ENCODE measurements around the gene DNM2.
"Not testable (repeated sequence)": the region's sequence is repeated elsewhere in the genome, so short reads cannot be mapped to it uniquely, and the experiment has no call there.

Gene DNM2

DNA sequence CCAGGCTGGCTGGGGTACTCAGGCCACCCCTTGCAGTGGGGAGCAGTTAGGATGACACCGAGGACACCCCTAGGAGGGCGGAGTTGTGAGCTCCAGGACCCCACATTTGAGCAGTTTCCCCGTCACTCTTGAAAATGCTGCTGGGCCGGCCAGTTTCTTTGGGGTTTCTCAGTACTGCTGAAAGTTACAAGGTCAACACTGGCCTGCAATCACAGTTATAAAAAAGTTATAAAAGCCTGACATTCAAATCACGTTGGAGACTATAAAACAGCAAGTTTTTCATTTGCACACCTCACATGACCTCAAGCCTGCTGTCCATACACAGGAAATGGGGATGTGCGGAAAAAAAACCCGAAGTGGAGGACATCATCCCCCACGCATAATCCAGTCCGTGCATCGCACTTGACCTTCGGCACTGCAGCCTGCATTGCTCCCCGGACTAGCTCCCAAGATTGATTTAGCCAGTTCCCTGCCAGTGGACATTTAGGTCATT is 27.0 kb downstream of the DNM2 start:
- no peak overlapping the region for H3K4me3 ChIP-seq (ENCODE audit: control insufficient read depth in 1 of 7, extremely low read depth in 1 of 7, insufficient read depth in 4 of 7, low read depth in 2 of 7, low read length in 6 of 7)
- H3K4me1 ChIP-seq (ENCODE audit: control extremely low read depth in 1 of 4, control insufficient read depth in 4 of 4, insufficient read depth in 4 of 4, low read length in 3 of 4): peaks cover 0 to 22% (median 16%) of the 10 kb centered on the region in 4 experiments
- CTCF ChIA-PET: interaction anchor here (0.7 kb wide), 1 partner anchor 114 kb away, joined by 3 read pairs; no protein-coding TSS in a partner anchor
- DNase-seq: no peak
- peaks cover 0 to 8% (median 3%) of the 10 kb centered on the region in 4 experiments for H3K36me3 ChIP-seq (ENCODE audit: control insufficient read depth in 4 of 4, insufficient read depth in 4 of 4, low read length in 3 of 4)
- no peaks in the 10 kb centered on the region for H3K27me3 ChIP-seq (replicated peaks in 2 of 5; ENCODE audit: control insufficient read depth in 4 of 5, insufficient read depth in 5 of 5, low read length in 4 of 5)
- no peak overlapping the region for H3K27ac ChIP-seq (ENCODE audit: insufficient read depth in 1 of 2, low read depth in 1 of 2, low read length in 2 of 2, poor library complexity in 1 of 2, severe bottlenecking in 2 of 2)
- 98% methylated on average over 11 of the region's 12 CpGs for WGBS (ENCODE audit: insufficient coverage)
- no peaks in the 10 kb centered on the region for H3K9me3 ChIP-seq (ENCODE audit: control extremely low read depth in 1 of 5, control insufficient read depth in 4 of 5, insufficient read depth in 2 of 5, low read depth in 1 of 5, low read length in 4 of 5)
- POLR2A ChIA-PET: no interaction called here

- CTCF ChIA-PET: interaction anchor here (1.3 kb wide), 1 partner anchor 10 kb away, joined by 3 read pairs; no protein-coding TSS in a partner anchor
- H3K27me3 ChIP-seq (replicated peaks in 2 of 5; ENCODE audit: control insufficient read depth in 4 of 5, insufficient read depth in 5 of 5, low read length in 4 of 5); POLR2A ChIA-PET; H3K36me3 ChIP-seq (ENCODE audit: control insufficient read depth in 4 of 4, insufficient read depth in 4 of 4, low read length in 3 of 4); H3K27ac ChIP-seq (ENCODE audit: insufficient read depth in 1 of 2, low read depth in 1 of 2, low read length in 2 of 2, poor library complexity in 1 of 2, severe bottlenecking in 2 of 2); H3K9me3 ChIP-seq (ENCODE audit: control extremely low read depth in 1 of 5, control insufficient read depth in 4 of 5, insufficient read depth in 2 of 5, low read depth in 1 of 5, low read length in 4 of 5); DNase-seq; H3K4me3 ChIP-seq (ENCODE audit: control insufficient read depth in 1 of 7, extremely low read depth in 1 of 7, insufficient read depth in 4 of 7, low read depth in 2 of 7, low read length in 6 of 7): not testable (repeated sequence)
- WGBS (ENCODE audit: insufficient coverage): 96% methylated on average over 8 of the region's 8 CpGs
- peaks cover 0 to 29% (median 23%) of the 10 kb centered on the region in 4 experiments for H3K4me1 ChIP-seq (ENCODE audit: control extremely low read depth in 1 of 4, control insufficient read depth in 4 of 4, insufficient read depth in 4 of 4, low read length in 3 of 4)
These were observed 28.6 kb downstream of the DNM2 start for GRCh38 chr19:10746437-10746836.

GRCh38 chr19:10747271-10747670 is 29.4 kb downstream of the DNM2 start:
- Histone ChIP-seq H3K4me1 (ENCODE audit: control extremely low read depth in 1 of 4, control insufficient read depth in 4 of 4, insufficient read depth in 4 of 4, low read length in 3 of 4) (peaks cover 0 to 32% (median 23%) of the 10 kb centered on the region in 4 experiments), H3K4me3 (ENCODE audit: control insufficient read depth in 1 of 7, extremely low read depth in 1 of 7, insufficient read depth in 4 of 7, low read depth in 2 of 7, low read length in 6 of 7) (no peak overlapping the region), H3K36me3 (ENCODE audit: control insufficient read depth in 4 of 4, insufficient read depth in 4 of 4, low read length in 3 of 4) (peaks cover 0 to 8% (median 3%) of the 10 kb centered on the region in 4 experiments), H3K9me3 (ENCODE audit: control extremely low read depth in 1 of 5, control insufficient read depth in 4 of 5, insufficient read depth in 2 of 5, low read depth in 1 of 5, low read length in 4 of 5) (no peaks in the 10 kb centered on the region), H3K27ac (ENCODE audit: insufficient read depth in 1 of 2, low read depth in 1 of 2, low read length in 2 of 2, poor library complexity in 1 of 2, severe bottlenecking in 2 of 2) (peak overlapping the region in 1 of 2 experiments; percentile 46), H3K27me3 (replicated peaks in 2 of 5; ENCODE audit: control insufficient read depth in 4 of 5, insufficient read depth in 5 of 5, low read length in 4 of 5) (no peaks in the 10 kb centered on the region)
- POLR2A ChIA-PET: no interaction called here
- CTCF ChIA-PET: interaction anchor here (1.3 kb wide), 1 partner anchor 11 kb away, joined by 3 read pairs; no protein-coding TSS in a partner anchor
- no peak for DNase-seq
- 95% methylated on average over 2 of the region's 6 CpGs for WGBS (ENCODE audit: insufficient coverage)

- ChIA-PET POLR2A (interaction anchor here (0.6 kb wide), 1 partner anchor 1050 kb away, joined by 3 read pairs; no protein-coding TSS in a partner anchor), CTCF (no interaction called here)
- DNase-seq: no peak
- Histone ChIP-seq H3K4me1 (ENCODE audit: control extremely low read depth in 1 of 4, control insufficient read depth in 4 of 4, insufficient read depth in 4 of 4, low read length in 3 of 4) (peaks cover 0 to 31% (median 23%) of the 10 kb centered on the region in 4 experiments), H3K27ac (ENCODE audit: insufficient read depth in 1 of 2, low read depth in 1 of 2, low read length in 2 of 2, poor library complexity in 1 of 2, severe bottlenecking in 2 of 2) (peak overlapping the region in 1 of 2 experiments; percentile 71), H3K36me3 (ENCODE audit: control insufficient read depth in 4 of 4, insufficient read depth in 4 of 4, low read length in 3 of 4) (peaks cover 0 to 8% (median 3%) of the 10 kb centered on the region in 4 experiments), H3K27me3 (replicated peaks in 2 of 5; ENCODE audit: control insufficient read depth in 4 of 5, insufficient read depth in 5 of 5, low read length in 4 of 5) (no peaks in the 10 kb centered on the region), H3K9me3 (ENCODE audit: control extremely low read depth in 1 of 5, control insufficient read depth in 4 of 5, insufficient read depth in 2 of 5, low read depth in 1 of 5, low read length in 4 of 5) (no peaks in the 10 kb centered on the region), H3K4me3 (ENCODE audit: control insufficient read depth in 1 of 7, extremely low read depth in 1 of 7, insufficient read depth in 4 of 7, low read depth in 2 of 7, low read length in 6 of 7) (no peak overlapping the region)
- 93% methylated on average over 6 of the region's 8 CpGs for WGBS (ENCODE audit: insufficient coverage)
These were observed 29.8 kb downstream of the DNM2 start for GRCh38 chr19:10747674-10748073.

GRCh38 chr19:10748195-10748926 is 30.5 kb downstream of the DNM2 start:
- CTCF ChIA-PET: no interaction called here
- 96% methylated on average over 19 of the region's 20 CpGs for WGBS (ENCODE audit: insufficient coverage)
- peak overlapping the region in 1 of 2 experiments; percentile 71 for H3K27ac ChIP-seq (ENCODE audit: insufficient read depth in 1 of 2, low read depth in 1 of 2, low read length in 2 of 2, poor library complexity in 1 of 2, severe bottlenecking in 2 of 2)

GRCh38 chr19:10748927-10749434 is 31.1 kb downstream of the DNM2 start:
- Histone ChIP-seq H3K27ac (ENCODE audit: insufficient read depth in 1 of 2, low read depth in 1 of 2, low read length in 2 of 2, poor library complexity in 1 of 2, severe bottlenecking in 2 of 2) (peak overlapping the region in 1 of 2 experiments; percentile 71), H3K36me3 (ENCODE audit: control insufficient read depth in 4 of 4, insufficient read depth in 4 of 4, low read length in 3 of 4) (peaks cover 0 to 8% (median 3%) of the 10 kb centered on the region in 4 experiments), H3K27me3 (replicated peaks in 2 of 5; ENCODE audit: control insufficient read depth in 4 of 5, insufficient read depth in 5 of 5, low read length in 4 of 5) (no peaks in the 10 kb centered on the region), H3K4me1 (ENCODE audit: control extremely low read depth in 1 of 4, control insufficient read depth in 4 of 4, insufficient read depth in 4 of 4, low read length in 3 of 4) (peaks cover 0 to 31% (median 23%) of the 10 kb centered on the region in 4 experiments), H3K4me3 (ENCODE audit: control insufficient read depth in 1 of 7, extremely low read depth in 1 of 7, insufficient read depth in 4 of 7, low read depth in 2 of 7, low read length in 6 of 7) (no peak overlapping the region), H3K9me3 (ENCODE audit: control extremely low read depth in 1 of 5, control insufficient read depth in 4 of 5, insufficient read depth in 2 of 5, low read depth in 1 of 5, low read length in 4 of 5) (no peaks in the 10 kb centered on the region)
- ChIA-PET POLR2A (interaction anchor here (0.6 kb wide), 1 partner anchor 13 kb away, joined by 3 read pairs; no protein-coding TSS in a partner anchor), CTCF (no interaction called here)
- no peak for DNase-seq
- WGBS (ENCODE audit: insufficient coverage): 38% methylated on average over 9 of the region's 10 CpGs

More at GRCh38 chr19:10748195-10748926, 30.5 kb downstream of the DNM2 start:
- no peaks in the 10 kb centered on the region for H3K27me3 ChIP-seq (replicated peaks in 2 of 5; ENCODE audit: control insufficient read depth in 4 of 5, insufficient read depth in 5 of 5, low read length in 4 of 5)
- DNase-seq: no peak
- H3K4me1 ChIP-seq (ENCODE audit: control extremely low read depth in 1 of 4, control insufficient read depth in 4 of 4, insufficient read depth in 4 of 4, low read length in 3 of 4): peaks cover 0 to 31% (median 23%) of the 10 kb centered on the region in 4 experiments
- no peaks in the 10 kb centered on the region for H3K9me3 ChIP-seq (ENCODE audit: control extremely low read depth in 1 of 5, control insufficient read depth in 4 of 5, insufficient read depth in 2 of 5, low read depth in 1 of 5, low read length in 4 of 5)
- peaks cover 0 to 8% (median 3%) of the 10 kb centered on the region in 4 experiments for H3K36me3 ChIP-seq (ENCODE audit: control insufficient read depth in 4 of 4, insufficient read depth in 4 of 4, low read length in 3 of 4)
- H3K4me3 ChIP-seq (ENCODE audit: control insufficient read depth in 1 of 7, extremely low read depth in 1 of 7, insufficient read depth in 4 of 7, low read depth in 2 of 7, low read length in 6 of 7): no peak overlapping the region
- POLR2A ChIA-PET: interaction anchor here (0.6 kb wide), 1 partner anchor 1049 kb away, joined by 3 read pairs; no protein-coding TSS in a partner anchor
